SKM-1 (cell line): ENCODE data around the gene DHPS.

Experiments used
- DNase-seq: peaks from one replicate; lab custom pipeline; 2025; ENCODE audit not compliant: unreplicated experiment; lab: John Stamatoyannopoulos, UW

The DHPS gene

GRCh38 chr19:12675940-12676339 lies 5.7 kb downstream of the DHPS start:
- DNase-seq: no peak

DNA sequence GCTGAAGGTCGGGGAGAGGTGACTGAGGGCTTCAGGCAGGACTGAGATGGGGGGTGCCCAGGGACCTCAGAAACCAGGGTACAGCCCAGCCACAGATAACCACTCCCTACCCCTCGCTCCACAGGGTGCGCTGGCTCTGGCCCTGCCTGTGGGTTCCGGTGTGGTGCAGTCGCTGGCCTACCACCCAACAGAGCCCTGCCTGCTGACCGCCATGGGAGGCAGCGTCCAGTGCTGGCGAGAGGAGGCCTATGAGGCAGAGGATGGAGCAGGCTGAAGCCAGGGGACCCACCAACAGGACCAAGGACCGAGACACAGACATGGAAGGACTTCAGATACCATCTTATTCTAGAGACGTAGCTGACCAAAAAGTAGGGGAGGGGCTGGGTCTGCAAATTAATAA lies 6.3 kb downstream of the DHPS start:
- no peak for DNase-seq

DNA sequence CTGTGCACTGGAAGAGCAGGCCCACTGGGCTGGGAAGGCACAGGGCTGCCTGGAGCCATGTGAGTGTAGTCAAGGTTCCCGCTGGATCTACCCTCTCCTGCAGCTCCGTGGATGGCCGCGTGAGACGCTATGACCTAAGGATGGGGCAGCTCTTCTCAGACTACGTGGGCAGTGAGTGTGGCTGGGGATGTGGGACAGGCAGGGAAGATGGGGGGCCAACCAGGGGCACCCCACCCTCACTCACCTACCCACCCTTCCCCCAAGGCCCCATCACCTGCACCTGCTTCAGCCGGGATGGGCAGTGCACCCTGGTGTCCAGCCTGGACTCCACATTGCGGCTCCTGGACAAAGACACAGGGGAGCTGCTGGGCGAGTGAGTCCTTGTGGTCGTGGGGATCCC lies 8.9 kb downstream of the DHPS start:
- no peak for DNase-seq

- DNase-seq: no peak
Observed at GRCh38 chr19:12670159-12670928, 11.3 kb downstream of the DHPS start.

- DNase-seq: peak; percentile 83
Observed at GRCh38 chr19:12669270-12670158, 12.2 kb downstream of the DHPS start.

GRCh38 chr19:12668932-12669269 lies 12.8 kb downstream of the DHPS start:
- DNase-seq: no peak

- DNase-seq: no peak
Observed at GRCh38 chr19:12668346-12668745, 13.3 kb downstream of the DHPS start.

GRCh38 chr19:12667731-12668302 lies 13.9 kb downstream of the DHPS start:
- DNase-seq: no peak

DNA sequence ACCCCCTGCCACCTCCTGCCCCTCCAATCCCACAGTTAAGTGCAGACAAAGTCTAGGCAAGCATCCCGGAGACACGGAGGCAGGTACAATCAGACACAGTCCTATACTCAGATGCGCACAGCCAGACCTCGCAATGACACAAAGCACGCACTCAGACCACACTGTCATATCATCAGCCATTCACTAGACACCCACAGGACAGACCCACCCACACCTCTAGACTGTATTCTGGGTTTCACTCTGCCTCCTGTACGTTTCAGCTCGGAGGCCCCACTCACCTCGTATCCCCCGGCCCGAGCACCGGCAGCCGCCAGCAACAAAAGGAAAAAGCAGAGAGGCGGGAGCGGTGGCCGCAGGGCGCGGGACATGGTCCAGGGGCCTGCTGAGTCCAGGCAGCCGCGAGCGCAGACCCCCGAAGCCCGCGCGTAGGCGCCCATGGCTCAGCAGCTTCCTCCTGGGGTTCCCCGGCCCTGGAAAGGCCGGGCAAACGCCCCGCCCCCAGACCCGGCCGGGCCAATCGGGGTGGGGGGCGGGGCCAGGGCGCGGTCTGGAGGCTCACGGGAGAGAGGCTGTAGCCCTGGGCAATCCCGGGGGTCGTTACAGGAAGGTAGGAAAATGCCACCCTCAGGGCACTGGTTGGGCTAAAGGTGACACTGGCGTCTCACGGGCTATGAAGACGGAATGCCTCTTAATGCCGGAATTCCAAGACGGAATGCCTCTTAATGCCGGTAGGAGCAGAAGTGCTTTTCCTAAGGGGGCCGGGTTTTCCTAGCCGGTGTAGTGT lies 15.2 kb downstream of the DHPS start, which contains the start of the genes MAN2B1 and WDR83:
TSS of gene MAN2B1 (minus strand) at position 478 of the 784 bp plus-strand sequence. CDS start at position 437, 41 bp downstream.
TSS of gene WDR83 (plus strand) at position 543 of the 784 bp plus-strand sequence. CDS start 2,984 bp downstream, outside the sequence.
- peak; percentile 73 for DNase-seq

DNA sequence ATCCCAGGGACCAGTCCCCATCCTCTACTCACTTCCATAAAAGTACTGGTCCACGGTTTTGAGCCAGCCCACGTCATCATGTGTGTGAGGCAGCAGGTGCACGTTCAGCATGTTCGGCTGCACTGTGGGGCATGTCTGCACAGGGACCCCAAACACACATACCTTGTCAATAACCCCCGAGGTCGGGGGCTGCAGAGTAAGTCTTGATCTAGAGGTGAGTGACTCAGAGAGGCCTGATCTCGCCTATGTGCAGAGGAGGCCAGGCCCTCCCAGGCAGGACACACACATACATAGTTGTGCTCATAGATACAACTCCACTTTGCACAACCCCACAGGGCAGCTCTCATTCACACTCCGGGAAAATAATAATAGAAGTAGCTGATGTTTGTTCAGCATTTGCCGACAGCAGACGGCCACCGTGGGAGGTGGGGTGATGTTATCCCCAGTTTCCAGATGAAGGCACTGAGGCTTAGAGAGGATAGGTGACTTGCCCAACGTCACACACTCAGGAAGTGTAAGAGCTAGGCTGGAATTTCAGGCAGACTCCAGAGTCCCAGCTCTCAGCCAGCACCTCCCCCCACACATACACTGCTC lies 15.9 kb downstream of the DHPS start:
- no peak for DNase-seq

DNA sequence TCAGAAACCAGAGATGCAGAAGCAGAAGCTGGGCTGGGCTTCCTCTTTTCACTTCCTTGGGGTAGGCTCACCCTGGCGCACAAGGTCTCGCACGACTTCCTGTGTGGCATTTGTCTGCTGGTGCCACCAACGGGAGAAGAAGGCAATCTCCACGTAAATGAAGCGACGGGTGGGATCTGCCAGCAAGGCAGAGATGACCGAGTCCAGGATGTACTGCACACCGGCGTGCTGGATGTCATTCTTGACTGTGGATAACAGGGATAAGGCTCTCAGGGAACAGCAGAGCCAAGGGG lies 16.5 kb downstream of the DHPS start:
- DNase-seq: peak; percentile 85

DNA sequence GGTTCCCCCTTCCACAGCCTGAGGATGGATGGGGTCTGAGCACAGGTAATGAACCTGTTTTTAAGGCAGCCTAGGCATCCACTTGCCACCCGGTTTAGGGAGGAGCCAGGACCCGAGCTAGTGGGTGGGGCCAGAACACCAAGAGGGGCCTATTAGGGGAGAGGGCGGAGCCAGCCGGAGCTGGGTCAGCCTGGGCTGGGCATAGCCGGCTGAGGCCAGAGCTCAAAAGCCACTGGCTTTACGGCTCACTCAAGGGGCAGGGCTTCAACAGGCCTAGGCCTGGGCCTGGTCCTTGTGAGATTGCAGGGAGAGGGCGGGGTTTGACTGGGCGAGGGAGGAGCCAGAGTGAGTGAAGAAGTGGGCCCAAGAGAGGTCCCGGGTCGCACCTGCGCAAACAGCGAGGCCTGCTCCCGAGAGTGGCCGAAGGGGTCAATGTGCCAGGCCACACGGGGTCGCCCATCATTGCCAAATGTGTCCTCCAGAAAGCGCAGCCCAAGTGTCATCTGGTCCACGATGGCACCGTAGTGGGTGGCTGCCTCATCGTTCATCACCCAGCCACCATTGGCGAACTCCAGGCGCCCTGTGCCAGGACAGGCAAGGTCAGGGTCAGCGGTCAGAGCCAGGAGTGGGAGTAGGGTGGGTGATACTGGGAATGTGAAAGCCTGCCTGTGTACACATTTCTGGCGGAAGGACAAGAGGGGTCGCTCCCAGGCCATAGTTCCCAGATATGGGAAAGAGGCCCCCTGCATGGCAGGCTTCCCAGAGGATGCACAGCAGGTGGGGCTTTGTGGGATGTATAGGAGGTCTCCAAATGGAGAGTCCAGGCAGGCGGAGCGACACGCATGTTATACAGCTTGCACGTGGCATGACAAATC lies 17.0 kb downstream of the DHPS start:
- DNase-seq: no peak

GRCh38 chr19:12660980-12661379 lies 20.7 kb downstream of the DHPS start:
- no peak for DNase-seq

GRCh38 chr19:12657966-12658365 lies 23.7 kb downstream of the DHPS start:
- no peak for DNase-seq

DNA sequence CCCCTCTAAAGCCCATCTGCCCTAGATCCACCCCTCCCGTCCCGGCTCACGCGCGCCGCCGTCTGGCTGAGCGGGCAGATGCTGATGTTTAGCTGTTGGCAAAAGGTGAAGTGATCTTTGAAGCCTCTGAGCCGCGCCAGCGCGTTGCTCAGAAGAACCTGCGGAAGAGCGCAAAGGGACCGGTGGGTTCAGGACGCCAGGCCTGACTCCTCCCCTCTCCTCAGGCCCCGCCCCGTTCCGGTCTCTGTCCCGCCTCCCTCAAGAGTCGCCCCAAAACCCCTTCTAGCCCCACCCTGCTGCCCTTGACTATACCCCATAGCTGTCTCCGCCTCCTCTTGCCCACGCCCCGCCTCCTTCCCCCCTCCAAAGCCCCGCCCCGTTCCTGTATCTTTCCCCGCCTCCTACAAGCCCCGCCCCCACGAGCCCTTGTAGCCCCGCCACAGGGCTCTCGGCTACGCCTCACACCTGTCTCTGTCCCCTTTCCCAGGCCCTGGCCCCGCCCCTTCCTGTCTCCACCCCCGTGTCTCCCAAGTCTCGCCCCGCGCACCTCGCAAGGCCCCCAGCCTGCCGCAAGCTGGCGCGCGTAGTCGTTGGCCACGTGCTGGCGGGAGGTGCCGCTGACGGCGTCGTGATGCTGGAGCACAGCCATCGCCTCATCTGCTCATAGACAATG lies 24.6 kb downstream of the DHPS start:
- no peak for DNase-seq

DNA sequence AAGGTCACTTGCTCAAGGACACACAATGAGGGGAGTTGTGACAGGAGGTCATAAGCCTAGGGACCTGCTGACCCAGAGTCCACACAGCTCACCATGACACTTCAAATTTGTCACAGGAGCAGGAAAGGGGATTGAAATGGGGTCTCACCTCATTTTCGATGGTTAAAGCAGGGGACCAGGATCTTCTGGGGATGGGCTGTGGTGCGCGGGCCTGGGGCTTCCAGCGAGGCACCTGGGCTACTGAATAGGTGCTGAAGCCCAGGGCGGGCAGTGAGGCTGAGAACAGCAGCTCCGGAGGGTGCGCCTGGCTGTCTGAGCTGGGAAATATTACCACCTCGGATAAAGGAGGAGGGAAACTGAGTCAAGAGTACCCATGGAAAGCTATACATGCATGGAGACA lies 26.1 kb downstream of the DHPS start:
- DNase-seq: no peak

DNA sequence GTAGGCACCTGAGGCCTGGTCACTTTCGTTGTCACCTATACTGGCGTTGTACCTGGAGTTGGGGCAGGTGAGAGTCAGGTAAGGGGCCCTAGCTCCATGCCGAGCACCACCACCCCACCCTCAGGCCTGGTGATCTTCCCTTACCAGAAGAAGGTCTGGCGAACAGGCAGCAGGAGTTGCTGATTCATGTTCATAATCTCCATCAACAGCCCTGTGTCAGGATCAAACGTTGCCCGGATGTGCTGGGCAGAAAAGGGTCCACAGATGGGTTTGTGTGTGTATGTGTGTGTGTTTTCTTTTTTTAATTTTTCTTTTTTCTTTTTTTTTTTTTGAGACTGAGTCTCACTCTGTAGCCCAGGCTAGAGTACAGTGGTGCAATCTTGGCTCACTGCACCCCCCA lies 29.5 kb downstream of the DHPS start:
- DNase-seq: no peak

DNA sequence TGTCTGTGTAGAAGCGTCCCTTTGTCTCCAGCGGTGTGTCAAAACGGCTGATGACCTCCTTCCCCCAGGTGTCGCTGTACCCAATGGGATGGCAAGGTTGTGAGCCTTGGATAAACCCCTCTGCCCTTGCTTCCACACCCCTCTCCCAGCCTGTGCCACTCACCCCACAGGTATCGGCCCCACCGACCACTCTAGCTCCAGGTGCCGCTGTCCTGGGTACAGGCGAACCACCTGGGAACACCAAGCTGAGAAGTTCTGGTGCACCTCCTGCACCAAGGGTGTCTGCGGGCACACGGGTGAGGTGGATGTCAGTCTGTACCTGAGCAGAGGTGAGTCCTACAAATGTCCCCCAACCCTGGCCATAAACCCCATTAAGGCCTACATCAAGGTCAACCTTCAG lies 31.7 kb downstream of the DHPS start:
- no peak for DNase-seq

- no peak for DNase-seq
Observed at GRCh38 chr19:12648088-12648487, 33.6 kb downstream of the DHPS start.
